ENCODE measurements around the gene GALNT2. TPM values are rescaled to one million over a fixed set of nuclear protein-coding genes. Genes with fewer than 3 reads are reported as not detected.

The GALNT2 gene
- total RNA-seq, 1 experiment from 2014 or later: 62.5 TPM

- H3K27ac ChIP-seq: no peak overlapping the region; the same call in 1 of the 2 replicates
- no peak overlapping the region for H3K4me3 ChIP-seq
- peak in 1 of 2 experiments; percentile 44 for DNase-seq (ENCODE audit: low read depth in 1 of 2, low spot score in 2 of 2)
- 0 out of 2 replicates have a peak, but pooled peaks cover 3% of the 10 kb centered on the region for H3K9me3 ChIP-seq (replicated peaks)
- H3K4me1 ChIP-seq (replicated peaks): peaks cover 14% of the 10 kb centered on the region
- H3K27me3 ChIP-seq (replicated peaks): no peaks in the 10 kb centered on the region
- no peaks in the 10 kb centered on the region for H3K36me3 ChIP-seq
Observed at GRCh38 chr1:230314142-230314470, 247.1 kb downstream of the GALNT2 start.

GRCh38 chr1:230315099-230315498 lies 248.1 kb downstream of the GALNT2 start:
- peaks cover 14% of the 10 kb centered on the region for H3K4me1 ChIP-seq (replicated peaks)
- no peak for DNase-seq (ENCODE audit: low read depth in 1 of 2, low spot score in 2 of 2)
- H3K9me3 ChIP-seq (replicated peaks): 0 out of 2 replicates have a peak, but pooled peaks cover 3% of the 10 kb centered on the region
- H3K27ac ChIP-seq: no peak overlapping the region
- no peak overlapping the region for H3K4me3 ChIP-seq
- no peaks in the 10 kb centered on the region for H3K27me3 ChIP-seq (replicated peaks)
- no peaks in the 10 kb centered on the region for H3K36me3 ChIP-seq

GRCh38 chr1:230316864-230317745 lies 250.1 kb downstream of the GALNT2 start:
- Histone ChIP-seq H3K4me1 (replicated peaks) (peaks cover 14% of the 10 kb centered on the region), H3K36me3 (no peaks in the 10 kb centered on the region), H3K9me3 (replicated peaks) (0 out of 2 replicates have a peak, but pooled peaks cover 3% of the 10 kb centered on the region), H3K27me3 (replicated peaks) (no peaks in the 10 kb centered on the region), H3K27ac (no peak overlapping the region), H3K4me3 (no peak overlapping the region)
- no peak for DNase-seq (ENCODE audit: low read depth in 1 of 2, low spot score in 2 of 2)

DNA sequence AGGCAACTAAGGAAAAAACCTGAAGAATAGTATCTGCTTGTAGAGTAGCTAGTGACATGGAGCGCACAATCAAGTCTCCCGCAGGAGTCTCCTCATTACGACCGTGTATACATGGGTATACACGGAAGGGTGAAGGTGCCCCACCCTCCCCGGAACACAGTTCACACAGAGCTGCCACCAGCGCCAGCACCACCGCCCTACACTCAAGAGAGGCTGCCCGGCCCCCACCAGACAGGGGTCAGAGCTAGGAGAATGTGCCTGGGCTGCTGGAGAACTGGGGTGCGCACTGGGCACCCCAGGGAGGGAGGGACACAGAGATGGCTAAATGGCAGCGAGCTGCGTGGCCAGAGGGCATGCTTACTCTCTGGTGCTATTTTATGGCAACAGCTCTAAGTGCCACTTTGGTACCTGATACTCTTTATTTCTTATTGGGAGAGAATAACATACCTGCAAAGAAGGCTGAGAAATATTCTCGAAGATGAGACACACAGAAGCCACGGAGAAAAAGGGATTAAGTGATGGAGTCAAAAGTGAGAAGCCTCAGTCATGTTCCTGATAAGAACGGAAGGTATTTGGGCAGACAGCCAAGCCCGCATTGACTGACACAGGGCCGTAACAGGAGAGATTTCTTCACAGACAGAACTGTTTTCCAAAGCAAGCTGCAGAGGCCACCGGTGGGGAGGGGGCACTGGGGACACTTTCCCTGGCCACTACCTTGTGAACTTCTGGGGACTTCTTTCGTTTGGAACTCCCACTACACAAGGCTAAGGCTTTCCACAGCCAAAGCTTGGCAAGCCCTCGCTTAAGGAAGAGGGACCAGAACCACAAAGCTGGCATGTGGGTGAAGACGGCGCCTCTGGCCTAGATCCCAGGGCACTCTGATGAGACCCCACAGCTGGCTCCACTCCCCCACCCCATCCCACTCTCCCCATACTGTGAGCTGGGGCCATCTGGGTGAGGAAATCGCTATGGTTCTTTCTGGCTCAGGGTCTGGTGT lies 251.1 kb downstream of the GALNT2 start:
- 0 out of 2 replicates have a peak, but pooled peaks cover 3% of the 10 kb centered on the region for H3K9me3 ChIP-seq (replicated peaks)
- H3K36me3 ChIP-seq: no peaks in the 10 kb centered on the region
- peaks cover 14% of the 10 kb centered on the region for H3K4me1 ChIP-seq (replicated peaks)
- H3K27ac ChIP-seq: no peak overlapping the region
- no peak overlapping the region for H3K4me3 ChIP-seq
- no peak for DNase-seq (ENCODE audit: low read depth in 1 of 2, low spot score in 2 of 2)
- no peaks in the 10 kb centered on the region for H3K27me3 ChIP-seq (replicated peaks)

DNA sequence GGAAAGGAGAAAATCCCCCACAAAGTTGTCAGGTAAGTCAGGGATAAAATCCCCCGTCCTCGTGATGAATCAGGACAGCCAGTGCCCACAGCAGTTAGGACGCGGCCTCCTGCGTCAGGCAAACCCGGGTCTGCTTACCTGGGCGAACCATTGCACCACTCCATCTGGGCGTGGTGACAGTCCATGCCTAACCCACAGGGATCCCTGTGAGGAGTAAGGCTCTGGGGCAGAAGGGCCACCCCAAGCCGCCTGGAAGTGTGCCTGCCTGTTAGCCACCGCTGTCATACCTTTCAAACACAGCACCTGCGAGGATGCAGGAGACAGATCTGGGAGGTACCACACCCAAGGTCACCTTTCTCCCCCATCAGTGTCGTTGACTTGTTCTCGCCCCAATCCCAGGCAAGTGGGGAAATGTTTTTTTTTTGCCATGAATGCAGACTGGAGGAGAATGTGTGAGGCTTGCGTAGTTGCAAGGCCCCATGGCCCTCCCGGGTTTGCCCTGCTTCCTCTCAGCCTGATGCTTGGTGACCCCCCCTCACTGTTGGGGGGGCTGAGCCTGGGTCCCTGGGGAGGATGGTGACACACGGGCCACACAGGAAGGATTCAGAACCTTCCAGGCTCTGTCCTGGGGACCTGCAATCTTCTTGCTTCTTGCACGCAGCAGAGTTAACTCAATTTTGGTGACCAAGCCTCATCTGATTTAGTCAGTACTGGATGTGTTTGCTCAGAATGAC lies 252.1 kb downstream of the GALNT2 start:
- no peaks in the 10 kb centered on the region for H3K36me3 ChIP-seq
- peaks cover 8% of the 10 kb centered on the region for H3K4me1 ChIP-seq (replicated peaks)
- no peak overlapping the region for H3K4me3 ChIP-seq
- H3K9me3 ChIP-seq (replicated peaks): 0 out of 2 replicates have a peak, but pooled peaks cover 3% of the 10 kb centered on the region
- H3K27ac ChIP-seq: no peak overlapping the region
- no peaks in the 10 kb centered on the region for H3K27me3 ChIP-seq (replicated peaks)
- DNase-seq (ENCODE audit: low read depth in 1 of 2, low spot score in 2 of 2): no peak

GRCh38 chr1:230320804-230321203 lies 253.8 kb downstream of the GALNT2 start:
- H3K36me3 ChIP-seq: no peaks in the 10 kb centered on the region
- H3K9me3 ChIP-seq (replicated peaks): 0 out of 2 replicates have a peak, but pooled peaks cover 3% of the 10 kb centered on the region
- no peaks in the 10 kb centered on the region for H3K4me1 ChIP-seq (replicated peaks)
- H3K27ac ChIP-seq: no peak overlapping the region
- no peak for DNase-seq (ENCODE audit: low read depth in 1 of 2, low spot score in 2 of 2)
- H3K4me3 ChIP-seq: no peak overlapping the region
- H3K27me3 ChIP-seq (replicated peaks): no peaks in the 10 kb centered on the region

GRCh38 chr1:230321341-230321740 lies 254.3 kb downstream of the GALNT2 start:
- no peak overlapping the region for H3K4me3 ChIP-seq
- DNase-seq (ENCODE audit: low read depth in 1 of 2, low spot score in 2 of 2): no peak
- no peaks in the 10 kb centered on the region for H3K36me3 ChIP-seq
- H3K4me1 ChIP-seq (replicated peaks): no peaks in the 10 kb centered on the region
- no peaks in the 10 kb centered on the region for H3K27me3 ChIP-seq (replicated peaks)
- no peak overlapping the region for H3K27ac ChIP-seq
- H3K9me3 ChIP-seq (replicated peaks): no peaks in the 10 kb centered on the region

DNA sequence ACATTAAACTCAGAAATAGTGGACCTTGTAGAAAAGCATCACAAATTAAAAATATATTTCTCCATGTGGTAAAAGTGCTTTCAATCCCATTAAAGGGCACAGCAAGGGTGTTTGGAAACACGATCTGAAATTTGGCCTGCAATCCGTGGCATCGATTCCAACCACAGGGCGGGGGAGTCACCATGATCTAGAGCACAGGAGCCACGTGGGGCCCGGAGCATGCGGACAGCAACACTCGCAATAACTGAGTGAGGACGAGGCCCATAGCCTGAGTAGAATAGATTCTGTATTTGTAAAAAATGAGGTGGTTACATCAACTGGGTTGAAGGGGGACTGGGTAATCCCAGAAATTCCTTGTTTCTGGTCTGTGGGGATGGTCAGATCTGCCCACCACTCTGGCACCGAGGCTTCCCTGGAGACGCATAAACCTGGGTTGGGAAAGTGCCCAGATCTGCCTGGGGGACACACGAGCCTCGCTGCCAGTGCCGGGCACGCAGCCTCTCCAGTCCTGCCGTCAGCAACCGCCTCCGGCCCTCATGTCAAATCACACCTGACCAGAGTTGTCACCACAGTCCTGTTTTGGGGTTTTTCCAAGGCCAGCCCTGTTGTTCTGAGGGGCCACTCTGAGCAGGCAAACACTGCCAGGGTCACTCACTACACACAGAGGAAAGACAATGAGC lies 254.8 kb downstream of the GALNT2 start:
- H3K4me1 ChIP-seq (replicated peaks): no peaks in the 10 kb centered on the region
- no peaks in the 10 kb centered on the region for H3K36me3 ChIP-seq
- no peaks in the 10 kb centered on the region for H3K27me3 ChIP-seq (replicated peaks)
- no peak for DNase-seq (ENCODE audit: low read depth in 1 of 2, low spot score in 2 of 2)
- no peaks in the 10 kb centered on the region for H3K9me3 ChIP-seq (replicated peaks)
- H3K27ac ChIP-seq: no peak overlapping the region
- no peak overlapping the region for H3K4me3 ChIP-seq

DNA sequence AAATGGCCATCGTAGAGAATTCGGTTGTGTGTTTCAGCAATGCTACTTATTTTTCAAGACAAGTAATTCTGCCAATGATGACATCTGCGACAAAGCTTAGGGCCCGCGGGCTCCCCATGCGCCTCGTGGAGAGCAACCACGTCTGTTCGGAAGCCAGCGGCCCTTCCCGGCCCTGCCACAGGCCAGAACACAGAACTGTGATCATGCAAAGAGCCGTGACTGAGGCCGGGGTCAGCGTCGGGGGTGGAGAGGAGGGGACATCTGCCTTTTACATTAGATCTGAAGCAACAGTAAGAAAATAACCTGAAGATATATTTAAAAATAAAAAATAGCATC lies 255.4 kb downstream of the GALNT2 start:
- no peaks in the 10 kb centered on the region for H3K9me3 ChIP-seq (replicated peaks)
- H3K4me1 ChIP-seq (replicated peaks): no peaks in the 10 kb centered on the region; the same call in 1 of the 2 replicates
- no peaks in the 10 kb centered on the region for H3K27me3 ChIP-seq (replicated peaks)
- H3K4me3 ChIP-seq: no peak overlapping the region
- H3K27ac ChIP-seq: no peak overlapping the region
- no peak for DNase-seq (ENCODE audit: low read depth in 1 of 2, low spot score in 2 of 2)
- no peaks in the 10 kb centered on the region for H3K36me3 ChIP-seq

GRCh38 chr1:230322967-230323547 lies 256.0 kb downstream of the GALNT2 start:
- Histone ChIP-seq H3K36me3 (no peaks in the 10 kb centered on the region), H3K27me3 (replicated peaks) (no peaks in the 10 kb centered on the region), H3K27ac (no peak overlapping the region), H3K4me3 (no peak overlapping the region), H3K4me1 (replicated peaks) (peaks cover 6% of the 10 kb centered on the region), H3K9me3 (replicated peaks) (no peaks in the 10 kb centered on the region)
- no peak for DNase-seq (ENCODE audit: low read depth in 1 of 2, low spot score in 2 of 2)

DNA sequence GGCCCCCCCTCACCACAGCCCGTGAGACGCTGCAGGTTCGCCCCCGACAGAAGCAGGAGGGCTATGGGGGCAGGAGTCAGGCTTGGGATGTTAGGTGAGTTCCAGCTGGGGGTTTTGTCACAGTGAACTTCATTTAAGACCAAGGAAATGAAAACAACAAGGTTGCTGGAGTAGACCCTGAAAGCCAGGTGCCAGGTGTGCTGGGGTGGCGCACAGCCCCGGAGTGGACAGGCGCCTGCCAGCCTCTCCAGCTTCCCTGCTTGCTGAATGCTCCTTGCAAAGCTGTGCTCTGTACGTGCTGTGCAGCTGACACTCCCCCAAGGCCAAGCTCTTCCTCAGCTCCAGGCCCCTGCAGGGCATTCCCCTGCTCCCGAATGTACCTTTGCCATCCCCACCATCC lies 256.6 kb downstream of the GALNT2 start:
- no peaks in the 10 kb centered on the region for H3K27me3 ChIP-seq (replicated peaks)
- H3K9me3 ChIP-seq (replicated peaks): no peaks in the 10 kb centered on the region
- peaks cover 9% of the 10 kb centered on the region for H3K4me1 ChIP-seq (replicated peaks)
- no peaks in the 10 kb centered on the region for H3K36me3 ChIP-seq
- DNase-seq (ENCODE audit: low read depth in 1 of 2, low spot score in 2 of 2): no peak
- no peak overlapping the region for H3K4me3 ChIP-seq
- no peak overlapping the region for H3K27ac ChIP-seq

- DNase-seq (ENCODE audit: low read depth in 1 of 2, low spot score in 2 of 2): no peak
- no peaks in the 10 kb centered on the region for H3K9me3 ChIP-seq (replicated peaks)
- H3K27ac ChIP-seq: no peak overlapping the region
- H3K27me3 ChIP-seq (replicated peaks): no peaks in the 10 kb centered on the region
- H3K4me1 ChIP-seq (replicated peaks): peaks cover 9% of the 10 kb centered on the region
- no peaks in the 10 kb centered on the region for H3K36me3 ChIP-seq
- H3K4me3 ChIP-seq: no peak overlapping the region
Observed at GRCh38 chr1:230326971-230327891, 260.2 kb downstream of the GALNT2 start.

All from SJSA1 (cell line).